ENCODE measurements around the gene PBX1.

The PBX1 gene

GRCh38 chr1:164790081-164790480 lies 231.1 kb downstream of the PBX1 start:
- DNase-seq, result no peak

- DNase-seq, result no peak
These were observed 233.5 kb downstream of the PBX1 start for GRCh38 chr1:164792410-164793004.

- no peak for DNase-seq
These were observed 235.4 kb downstream of the PBX1 start for GRCh38 chr1:164794356-164794755.

- DNase-seq, result peak; percentile 43
These were observed 237.9 kb downstream of the PBX1 start for GRCh38 chr1:164796916-164797315.

GRCh38 chr1:164801246-164801731 lies 242.3 kb downstream of the PBX1 start:
- no peak for DNase-seq

- DNase-seq, result no peak
These were observed 243.0 kb downstream of the PBX1 start for GRCh38 chr1:164801791-164802502.

- no peak for DNase-seq
These were observed 243.7 kb downstream of the PBX1 start for GRCh38 chr1:164802529-164803282.

- no peak for DNase-seq
These were observed 244.4 kb downstream of the PBX1 start for GRCh38 chr1:164803366-164803765.

- DNase-seq, result no peak
These were observed 245.4 kb downstream of the PBX1 start for GRCh38 chr1:164804366-164804765.

- DNase-seq, result no peak
These were observed 246.4 kb downstream of the PBX1 start for GRCh38 chr1:164805399-164805798.

GRCh38 chr1:164806531-164806930 lies 247.5 kb downstream of the PBX1 start:
- no peak for DNase-seq

GRCh38 chr1:164813776-164814175 lies 254.8 kb downstream of the PBX1 start:
- DNase-seq, result no peak

GRCh38 chr1:164821648-164822047 lies 262.7 kb downstream of the PBX1 start:
- DNase-seq, result no peak

- no peak for DNase-seq
These were observed 264.7 kb downstream of the PBX1 start for GRCh38 chr1:164823486-164824279.

GRCh38 chr1:164824542-164824941 lies 265.6 kb downstream of the PBX1 start:
- DNase-seq, result no peak

- DNase-seq, result no peak
These were observed 271.6 kb downstream of the PBX1 start for GRCh38 chr1:164830628-164831027.

- DNase-seq, result no peak
These were observed 275.7 kb downstream of the PBX1 start for GRCh38 chr1:164834641-164835040.

- DNase-seq, result peak; percentile 86
These were observed 277.6 kb downstream of the PBX1 start for GRCh38 chr1:164836614-164837018.

- DNase-seq, result no peak
These were observed 279.8 kb downstream of the PBX1 start for GRCh38 chr1:164838786-164839185.

- no peak for DNase-seq
These were observed 282.0 kb downstream of the PBX1 start for GRCh38 chr1:164840936-164841335.

GRCh38 chr1:164841702-164842465 lies 282.9 kb downstream of the PBX1 start:
- no peak for DNase-seq

GRCh38 chr1:164842870-164843269 lies 283.9 kb downstream of the PBX1 start:
- DNase-seq, result no peak
